ENCODE results near the gene PRKG1. TPM values are rescaled to one million over a fixed set of nuclear protein-coding genes. Genes with fewer than 3 reads are reported as not detected.

PRKG1 gene
- total RNA-seq, 1 donor from 2014 or later, result 22.8 TPM

DNA sequence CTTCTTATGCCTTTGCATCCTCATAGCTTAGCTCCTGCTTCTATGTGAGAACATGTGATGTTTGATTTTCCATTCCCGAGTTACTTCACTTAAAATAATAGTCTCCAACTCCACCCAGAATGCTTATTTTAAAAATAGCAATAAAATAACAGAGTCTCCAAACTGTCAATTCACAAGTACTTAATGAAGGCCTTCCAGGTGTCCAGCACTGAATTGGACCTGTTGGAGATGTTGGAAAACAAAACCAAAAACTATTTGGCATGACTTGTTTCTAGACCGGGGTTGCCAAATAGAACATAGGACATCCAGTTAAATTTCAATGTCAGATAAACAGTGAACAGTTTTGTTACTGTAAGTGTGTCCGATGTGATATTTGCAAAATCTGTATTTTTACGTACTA lies 1031.7 kb downstream of the PRKG1 start:
- DNase-seq (ENCODE audit: low spot score), result no peak

DNA sequence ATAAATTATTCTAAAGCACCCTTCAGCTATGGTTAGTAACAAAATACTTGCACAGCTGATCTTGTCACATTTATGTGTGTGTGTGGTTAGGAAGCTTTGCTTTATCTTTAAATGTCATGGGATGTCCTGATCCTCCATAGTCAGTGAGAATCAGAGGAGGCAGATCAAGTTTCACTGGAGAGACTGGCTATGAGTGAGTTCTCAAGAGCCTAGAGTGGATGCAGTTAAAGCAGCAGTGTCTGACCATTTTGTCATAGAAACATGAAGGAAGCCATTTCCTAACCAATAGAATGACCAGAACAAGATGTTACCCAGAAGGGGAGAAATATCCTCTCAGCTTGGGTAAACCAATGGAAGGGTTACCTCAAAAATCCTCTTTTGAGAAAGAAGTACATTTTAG lies 1032.6 kb downstream of the PRKG1 start:
- no peak overlapping the region for H3K27ac Mint-ChIP-seq (ENCODE audit: unreplicated experiment)
- H3K4me3 Mint-ChIP-seq (ENCODE audit: unreplicated experiment), result no peak overlapping the region
- no peaks in the 10 kb centered on the region for H3K27me3 Mint-ChIP-seq (ENCODE audit: low read depth)
- no peak for DNase-seq (ENCODE audit: low spot score)
- H3K4me1 Mint-ChIP-seq (ENCODE audit: low read depth), result peaks cover 10% of the 10 kb centered on the region
- no peaks in the 10 kb centered on the region for H3K36me3 Mint-ChIP-seq (ENCODE audit: low read depth)
- TF ChIP-seq, protein P1, sequence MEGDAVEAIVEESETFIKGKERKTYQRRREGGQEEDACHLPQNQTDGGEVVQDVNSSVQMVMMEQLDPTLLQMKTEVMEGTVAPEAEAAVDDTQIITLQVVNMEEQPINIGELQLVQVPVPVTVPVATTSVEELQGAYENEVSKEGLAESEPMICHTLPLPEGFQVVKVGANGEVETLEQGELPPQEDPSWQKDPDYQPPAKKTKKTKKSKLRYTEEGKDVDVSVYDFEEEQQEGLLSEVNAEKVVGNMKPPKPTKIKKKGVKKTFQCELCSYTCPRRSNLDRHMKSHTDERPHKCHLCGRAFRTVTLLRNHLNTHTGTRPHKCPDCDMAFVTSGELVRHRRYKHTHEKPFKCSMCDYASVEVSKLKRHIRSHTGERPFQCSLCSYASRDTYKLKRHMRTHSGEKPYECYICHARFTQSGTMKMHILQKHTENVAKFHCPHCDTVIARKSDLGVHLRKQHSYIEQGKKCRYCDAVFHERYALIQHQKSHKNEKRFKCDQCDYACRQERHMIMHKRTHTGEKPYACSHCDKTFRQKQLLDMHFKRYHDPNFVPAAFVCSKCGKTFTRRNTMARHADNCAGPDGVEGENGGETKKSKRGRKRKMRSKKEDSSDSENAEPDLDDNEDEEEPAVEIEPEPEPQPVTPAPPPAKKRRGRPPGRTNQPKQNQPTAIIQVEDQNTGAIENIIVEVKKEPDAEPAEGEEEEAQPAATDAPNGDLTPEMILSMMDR (IDR thresholded peaks at IDR 0.05), result no peak
- H3K9me3 Mint-ChIP-seq (ENCODE audit: low read depth), result no peaks in the 10 kb centered on the region

More for the DNA sequence above, 1031.7 kb downstream of the PRKG1 start:
- TF ChIP-seq, protein P1 (IDR thresholded peaks at IDR 0.05), result no peak
- H3K27ac Mint-ChIP-seq (ENCODE audit: unreplicated experiment), result no peak overlapping the region
- H3K27me3 Mint-ChIP-seq (ENCODE audit: low read depth), result no peaks in the 10 kb centered on the region
- no peaks in the 10 kb centered on the region for H3K36me3 Mint-ChIP-seq (ENCODE audit: low read depth)
- H3K9me3 Mint-ChIP-seq (ENCODE audit: low read depth), result no peaks in the 10 kb centered on the region
- H3K4me1 Mint-ChIP-seq (ENCODE audit: low read depth), result peaks cover 10% of the 10 kb centered on the region
- H3K4me3 Mint-ChIP-seq (ENCODE audit: unreplicated experiment), result no peak overlapping the region

DNA sequence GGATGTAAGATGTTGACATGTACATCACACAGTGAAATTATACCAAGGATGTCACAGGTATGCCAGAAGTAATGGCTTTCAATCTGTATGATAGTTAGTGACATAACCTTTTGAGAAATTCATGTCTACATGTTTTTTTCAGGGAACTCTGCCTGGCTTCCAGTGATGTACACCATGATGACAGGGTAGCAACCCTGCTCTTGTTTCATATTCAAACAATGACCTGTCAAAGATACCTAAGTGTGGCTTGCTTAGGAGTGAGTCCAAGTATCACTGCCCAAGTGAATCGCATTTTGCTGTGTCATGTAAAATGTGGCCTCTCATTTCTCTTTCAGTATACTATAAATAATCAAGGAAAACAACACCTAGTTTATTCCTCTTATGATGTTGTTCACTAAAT lies 1033.9 kb downstream of the PRKG1 start:
- no peak overlapping the region for H3K27ac Mint-ChIP-seq (ENCODE audit: unreplicated experiment)
- no peaks in the 10 kb centered on the region for H3K36me3 Mint-ChIP-seq (ENCODE audit: low read depth)
- no peak overlapping the region for H3K4me3 Mint-ChIP-seq (ENCODE audit: unreplicated experiment)
- no peak for DNase-seq (ENCODE audit: low spot score)
- H3K9me3 Mint-ChIP-seq (ENCODE audit: low read depth), result no peaks in the 10 kb centered on the region
- no peaks in the 10 kb centered on the region for H3K27me3 Mint-ChIP-seq (ENCODE audit: low read depth)
- TF ChIP-seq, protein P1 (IDR thresholded peaks at IDR 0.05), result no peak
- H3K4me1 Mint-ChIP-seq (ENCODE audit: low read depth), result peaks cover 10% of the 10 kb centered on the region

DNA sequence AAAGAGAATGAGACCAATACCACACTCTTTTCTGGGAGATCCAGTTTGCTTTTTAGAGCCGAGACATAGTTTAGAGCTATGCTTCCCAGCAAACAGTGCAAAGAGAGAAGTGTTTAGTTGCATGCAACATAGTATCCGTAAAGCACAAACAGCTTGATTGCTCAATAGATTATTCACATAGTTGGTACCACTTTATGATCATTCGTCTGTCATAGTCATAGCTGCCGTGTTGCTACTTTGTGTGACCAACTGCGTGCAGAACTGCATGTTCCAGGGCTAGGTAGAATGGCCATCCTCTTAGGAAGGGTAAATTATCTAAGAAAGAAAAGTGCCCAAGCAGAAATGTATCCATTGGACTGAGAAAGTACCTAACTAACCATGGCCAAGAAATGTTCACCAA lies 1036.3 kb downstream of the PRKG1 start:
- Mint-ChIP-seq H3K9me3 (ENCODE audit: low read depth) (peaks cover 5% of the 10 kb centered on the region), H3K4me1 (ENCODE audit: low read depth) (peaks cover 14% of the 10 kb centered on the region), H3K27me3 (ENCODE audit: low read depth) (no peaks in the 10 kb centered on the region), H3K4me3 (ENCODE audit: unreplicated experiment) (no peak overlapping the region), H3K27ac (ENCODE audit: unreplicated experiment) (no peak overlapping the region), H3K36me3 (ENCODE audit: low read depth) (peaks cover 5% of the 10 kb centered on the region)
- TF ChIP-seq, protein P1 (IDR thresholded peaks at IDR 0.05), result no peak
- no peak for DNase-seq (ENCODE audit: low spot score)

DNA sequence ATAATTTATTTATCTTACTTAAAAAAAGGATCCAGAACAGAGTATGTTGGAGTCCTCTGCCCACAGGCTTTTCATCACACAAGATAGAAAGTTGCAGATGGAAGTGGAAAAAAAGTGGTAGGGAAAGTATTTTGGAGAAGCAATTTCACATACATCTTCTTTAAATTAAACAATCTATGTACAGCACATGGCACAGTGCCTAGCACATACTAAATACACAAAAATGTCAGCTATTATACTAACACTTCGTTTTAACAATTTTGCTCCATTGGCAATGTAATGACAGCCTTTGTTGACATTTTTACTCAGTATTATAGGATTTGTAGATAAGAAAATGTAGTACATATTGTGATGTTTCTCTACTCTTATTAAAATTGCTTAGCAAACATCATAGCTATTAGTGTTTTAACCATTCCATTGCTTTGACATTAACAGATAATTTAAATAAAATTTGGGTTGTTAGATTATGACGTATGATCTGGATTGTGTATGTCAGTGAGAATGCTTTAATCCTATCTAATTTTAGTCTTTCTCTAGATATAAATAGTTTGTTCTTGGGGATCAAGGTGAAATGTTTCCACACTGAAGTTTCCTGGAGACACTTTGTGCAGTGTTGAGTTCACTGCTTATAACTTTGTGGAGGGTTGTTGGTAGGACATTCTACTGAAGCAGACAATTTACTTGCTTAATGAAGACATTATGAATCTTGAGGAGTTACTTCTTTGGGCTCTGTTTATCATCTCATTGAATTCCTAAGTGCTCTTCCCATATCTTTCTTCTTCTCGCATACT lies 1037.0 kb downstream of the PRKG1 start:
- Mint-ChIP-seq H3K4me1 (ENCODE audit: low read depth) (peaks cover 12% of the 10 kb centered on the region), H3K4me3 (ENCODE audit: unreplicated experiment) (no peak overlapping the region), H3K36me3 (ENCODE audit: low read depth) (peaks cover 8% of the 10 kb centered on the region), H3K27ac (ENCODE audit: unreplicated experiment) (no peak overlapping the region), H3K9me3 (ENCODE audit: low read depth) (peaks cover 10% of the 10 kb centered on the region), H3K27me3 (ENCODE audit: low read depth) (no peaks in the 10 kb centered on the region)
- no peak for DNase-seq (ENCODE audit: low spot score)
- TF ChIP-seq, protein P1 (IDR thresholded peaks at IDR 0.05), result no peak

Data from chondrocyte (in vitro differentiated cells).